ENCODE measurements around the gene CLCF1. TPM values are rescaled to one million over a fixed set of nuclear protein-coding genes. Genes with fewer than 3 reads are reported as not detected.

Gene CLCF1
- total and polyA plus RNA-seq, 7 donors = 0.92 to 49.8 (median 4.3) TPM

DNA sequence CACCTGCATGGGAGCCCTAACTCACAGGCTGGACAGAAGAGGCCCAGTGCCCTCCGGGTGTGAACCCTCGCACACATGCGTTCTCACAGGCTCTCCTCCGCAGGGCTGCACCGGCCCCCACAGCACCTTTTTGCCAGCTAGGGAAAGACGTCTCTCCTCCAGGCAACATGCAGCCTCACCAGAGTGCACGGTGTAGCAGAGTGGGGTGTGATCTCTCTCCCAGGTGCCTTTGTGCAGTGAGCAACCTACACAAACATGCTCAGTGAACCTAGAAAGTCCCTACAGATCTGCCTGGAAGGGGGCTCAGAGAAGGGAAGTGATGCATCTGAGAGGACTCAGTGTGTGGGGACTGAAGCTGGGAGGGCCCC is 38.4 kb upstream of the CLCF1 start:
- DNase-seq = no peak
- H3K4me3 ChIP-seq = no peak overlapping the region
- no peak overlapping the region for H3K27ac ChIP-seq
- H3K4me1 ChIP-seq = peaks cover 0 to 20% (median 16%) of the 10 kb centered on the region in 4 donors
- H3K27me3 ChIP-seq = peaks cover 37 to 85% (median 46%) of the 10 kb centered on the region in 3 donors
- 60 to 64% methylated on average over 7 of the region's 7 CpGs for WGBS, 2 donors
- H3K36me3 ChIP-seq = no peaks in the 10 kb centered on the region
- TF ChIP-seq EP300 (IDR thresholded peaks at IDR 0.05) = no peak
- TF ChIP-seq, protein P1, sequence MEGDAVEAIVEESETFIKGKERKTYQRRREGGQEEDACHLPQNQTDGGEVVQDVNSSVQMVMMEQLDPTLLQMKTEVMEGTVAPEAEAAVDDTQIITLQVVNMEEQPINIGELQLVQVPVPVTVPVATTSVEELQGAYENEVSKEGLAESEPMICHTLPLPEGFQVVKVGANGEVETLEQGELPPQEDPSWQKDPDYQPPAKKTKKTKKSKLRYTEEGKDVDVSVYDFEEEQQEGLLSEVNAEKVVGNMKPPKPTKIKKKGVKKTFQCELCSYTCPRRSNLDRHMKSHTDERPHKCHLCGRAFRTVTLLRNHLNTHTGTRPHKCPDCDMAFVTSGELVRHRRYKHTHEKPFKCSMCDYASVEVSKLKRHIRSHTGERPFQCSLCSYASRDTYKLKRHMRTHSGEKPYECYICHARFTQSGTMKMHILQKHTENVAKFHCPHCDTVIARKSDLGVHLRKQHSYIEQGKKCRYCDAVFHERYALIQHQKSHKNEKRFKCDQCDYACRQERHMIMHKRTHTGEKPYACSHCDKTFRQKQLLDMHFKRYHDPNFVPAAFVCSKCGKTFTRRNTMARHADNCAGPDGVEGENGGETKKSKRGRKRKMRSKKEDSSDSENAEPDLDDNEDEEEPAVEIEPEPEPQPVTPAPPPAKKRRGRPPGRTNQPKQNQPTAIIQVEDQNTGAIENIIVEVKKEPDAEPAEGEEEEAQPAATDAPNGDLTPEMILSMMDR (IDR thresholded peaks at IDR 0.05) = no peak
- no peak for TF ChIP-seq POLR2AphosphoS5 (IDR thresholded peaks at IDR 0.05)
- TF ChIP-seq POLR2A (IDR thresholded peaks at IDR 0.05) = no peak
- intact Hi-C loops (cut with DNase I) = no loop called here
- H3K9me3 ChIP-seq = no peaks in the 10 kb centered on the region

DNA sequence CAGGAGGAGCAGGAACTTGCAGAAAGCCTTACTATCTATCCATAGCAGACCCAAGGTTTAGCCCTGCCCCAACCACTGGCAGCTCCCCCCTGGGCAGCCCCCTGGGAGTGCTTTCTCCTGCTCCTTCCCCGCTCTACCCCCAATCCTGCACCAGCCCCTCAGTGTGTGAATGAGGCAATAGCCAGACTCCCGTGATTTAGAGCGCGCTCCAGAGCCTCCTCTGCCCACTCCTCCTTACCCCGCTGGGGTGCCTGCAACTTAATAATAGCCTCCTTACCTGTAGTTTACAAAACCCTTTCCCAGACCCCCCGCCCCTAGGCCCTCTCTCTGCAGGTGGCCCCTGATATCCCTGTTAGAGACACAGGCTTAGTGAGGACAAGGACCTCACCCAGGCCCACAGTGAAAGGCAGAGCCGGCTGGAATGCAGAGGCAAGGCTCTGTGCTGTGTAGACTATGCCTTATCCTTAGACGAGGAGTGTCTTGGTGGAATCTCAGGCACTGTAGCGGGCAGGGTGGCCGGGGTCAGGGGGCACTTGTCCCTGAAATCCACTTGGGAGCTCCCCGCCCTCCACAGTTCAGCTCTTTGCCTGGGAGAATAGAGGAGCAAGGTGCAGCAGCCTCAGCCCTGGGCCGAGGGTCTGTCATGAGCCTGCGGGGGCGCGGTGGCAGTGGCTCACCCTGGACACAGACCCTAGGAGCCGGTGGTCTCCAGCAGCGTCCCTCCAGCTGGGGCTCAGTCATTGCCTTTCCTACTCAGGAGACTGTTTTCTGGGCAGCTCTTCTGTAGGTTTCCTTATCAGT is 37.8 kb upstream of the CLCF1 start:
- Histone ChIP-seq H3K4me1 (peaks cover 0 to 14% (median 13%) of the 10 kb centered on the region in 4 donors), H3K9me3 (no peaks in the 10 kb centered on the region), H3K27ac (no peak overlapping the region), H3K4me3 (no peak overlapping the region), H3K27me3 (peaks cover 37 to 91% (median 51%) of the 10 kb centered on the region in 3 donors), H3K36me3 (no peaks in the 10 kb centered on the region)
- TF ChIP-seq, protein P1 (IDR thresholded peaks at IDR 0.05) = no peak
- no peak for TF ChIP-seq POLR2A (IDR thresholded peaks at IDR 0.05)
- TF ChIP-seq POLR2AphosphoS5 (IDR thresholded peaks at IDR 0.05) = no peak
- no peak for TF ChIP-seq EP300 (IDR thresholded peaks at IDR 0.05)
- no peak for DNase-seq
- intact Hi-C loops (cut with DNase I) = no loop called here
- WGBS, 2 donors = 82 to 85% methylated on average over 17 of the region's 17 CpGs

DNA sequence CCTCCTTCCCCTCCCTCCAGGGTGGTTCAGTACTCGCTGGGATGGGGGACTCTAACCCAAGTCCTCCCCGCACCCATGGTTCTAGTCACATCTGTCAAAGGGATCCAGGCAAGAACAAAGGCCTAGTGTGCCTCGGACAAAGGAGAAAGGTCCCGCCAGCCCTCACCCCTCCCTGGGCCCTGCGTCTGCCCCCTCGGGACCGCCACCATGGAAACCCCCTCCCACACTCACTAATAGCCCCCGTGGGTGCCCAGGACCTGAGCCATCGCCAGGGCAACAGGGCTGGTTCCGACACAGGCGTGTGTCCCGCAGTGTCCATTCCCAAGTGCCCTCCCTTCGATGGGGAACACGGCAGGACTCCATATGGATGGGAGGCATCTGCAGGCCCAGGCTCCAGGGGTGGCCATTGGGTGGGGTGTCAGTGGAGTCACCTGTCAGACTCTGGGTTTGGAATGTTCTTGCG is 37.0 kb upstream of the CLCF1 start:
- WGBS, 2 donors = 58 to 64% methylated on average over 15 of the region's 15 CpGs
- H3K4me3 ChIP-seq = no peak overlapping the region
- TF ChIP-seq POLR2A (IDR thresholded peaks at IDR 0.05) = no peak
- TF ChIP-seq, protein P1 (IDR thresholded peaks at IDR 0.05) = no peak
- H3K4me1 ChIP-seq = peaks cover 0 to 7% (median 5%) of the 10 kb centered on the region in 4 donors
- no peaks in the 10 kb centered on the region for H3K36me3 ChIP-seq
- no peak overlapping the region for H3K27ac ChIP-seq
- no peaks in the 10 kb centered on the region for H3K9me3 ChIP-seq
- intact Hi-C loops (cut with DNase I) = no loop called here
- peaks cover 32 to 98% (median 59%) of the 10 kb centered on the region in 3 donors for H3K27me3 ChIP-seq
- no peak for DNase-seq

DNA sequence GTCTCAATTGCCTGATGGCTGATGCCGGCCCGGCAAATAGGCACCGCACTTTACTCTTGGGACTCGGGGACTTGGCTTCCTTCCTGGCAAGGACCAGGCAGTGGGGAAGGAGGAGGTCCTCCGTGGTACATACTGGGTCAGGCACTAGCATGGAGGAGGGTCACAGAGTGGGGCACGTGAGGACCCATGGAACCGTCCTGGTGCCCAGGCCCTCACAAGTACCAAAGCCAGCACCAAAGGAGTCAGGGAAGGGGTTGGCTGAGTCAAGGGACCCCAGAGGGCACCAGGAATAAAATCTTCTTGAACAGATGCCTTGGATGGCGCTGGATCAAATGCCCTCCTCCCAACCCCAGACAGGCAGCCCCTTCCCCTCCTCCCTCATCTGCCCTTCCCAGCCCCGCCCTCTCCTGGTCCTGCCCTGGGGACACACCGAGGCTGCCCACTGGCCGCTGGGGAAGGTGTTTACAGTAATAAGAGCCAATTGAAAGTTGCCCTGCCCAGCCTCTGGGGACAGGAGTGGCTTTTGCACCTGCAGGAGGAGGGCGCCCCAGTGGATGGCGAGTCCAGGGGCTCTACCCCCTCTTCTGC is 36.5 kb upstream of the CLCF1 start:
- intact Hi-C loops (cut with DNase I) = no loop called here
- TF ChIP-seq, protein P1 (IDR thresholded peaks at IDR 0.05) = no peak
- no peak for TF ChIP-seq POLR2A (IDR thresholded peaks at IDR 0.05)
- TF ChIP-seq EP300 (IDR thresholded peaks at IDR 0.05) = no peak
- no peak for TF ChIP-seq POLR2AphosphoS5 (IDR thresholded peaks at IDR 0.05)
- Histone ChIP-seq H3K4me3 (no peak overlapping the region), H3K27me3 (peaks cover 31 to 98% (median 59%) of the 10 kb centered on the region in 3 donors), H3K9me3 (no peaks in the 10 kb centered on the region), H3K4me1 (peaks cover 0 to 2% (median under 1%) of the 10 kb centered on the region in 4 donors), H3K36me3 (no peaks in the 10 kb centered on the region), H3K27ac (no peak overlapping the region)
- WGBS, 2 donors = 21 to 27% methylated on average over 13 of the region's 13 CpGs
- no peak for DNase-seq
